ENCODE measurements around the gene SNTA1. TPM values are rescaled to one million over a fixed set of nuclear protein-coding genes. Genes with fewer than 3 reads are reported as not detected.
"Not testable (repeated sequence)": the region's sequence is repeated elsewhere in the genome, so short reads cannot be mapped to it uniquely, and the experiment has no call there.

SNTA1 gene
- total and polyA plus RNA-seq, 5 donors from 2014 or later = 3.8 to 8.0 (median 5.6) TPM

GRCh38 chr20:33474097-33474873 lies 30.7 kb upstream of the SNTA1 start:
- no peaks in the 10 kb centered on the region for H3K27me3 Mint-ChIP-seq
- H3K27me3 ChIP-seq (ENCODE audit: control insufficient read depth, insufficient read depth, low read length) = no peaks in the 10 kb centered on the region
- H3K9me3 Mint-ChIP-seq = peaks cover 0 to 1% (median 0%) of the 10 kb centered on the region in 7 donors
- H3K27ac ChIP-seq (ENCODE audit: insufficient read depth, low read length, poor library complexity, severe bottlenecking) = no peak overlapping the region
- H3K36me3 ChIP-seq (ENCODE audit: control insufficient read depth, insufficient read depth, low read length) = no peaks in the 10 kb centered on the region
- no peak overlapping the region for H3K4me3 Mint-ChIP-seq
- ATAC-seq (ENCODE audit: low read depth in 2 of 2) (no peak), DNase-seq (no peak)
- peaks cover 0 to 2% (median 0%) of the 10 kb centered on the region in 4 donors for H3K4me1 Mint-ChIP-seq
- H3K4me3 ChIP-seq (ENCODE audit: low read depth, low read length) = no peak overlapping the region
- no peaks in the 10 kb centered on the region for H3K36me3 Mint-ChIP-seq
- H3K27ac Mint-ChIP-seq = no peak overlapping the region
- H3K9me3 ChIP-seq (ENCODE audit: control insufficient read depth in 2 of 2, low read length in 2 of 2) = no peaks in the 10 kb centered on the region
- no peaks in the 10 kb centered on the region for H3K4me1 ChIP-seq (ENCODE audit: control insufficient read depth, insufficient read depth, low read length, poor library complexity, severe bottlenecking)

- DNase-seq = no peak
- Histone ChIP-seq H3K27ac (ENCODE audit: insufficient read depth, low read length, poor library complexity, severe bottlenecking) (no peak overlapping the region), H3K9me3 (ENCODE audit: control insufficient read depth in 2 of 2, low read length in 2 of 2) (no peaks in the 10 kb centered on the region), H3K36me3 (ENCODE audit: control insufficient read depth, insufficient read depth, low read length) (no peaks in the 10 kb centered on the region), H3K4me1 (ENCODE audit: control insufficient read depth, insufficient read depth, low read length, poor library complexity, severe bottlenecking) (no peaks in the 10 kb centered on the region), H3K27me3 (ENCODE audit: control insufficient read depth, insufficient read depth, low read length) (no peaks in the 10 kb centered on the region), H3K4me3 (ENCODE audit: low read depth, low read length) (no peak overlapping the region)
- Mint-ChIP-seq H3K4me1 (no peaks in the 10 kb centered on the region), H3K27ac (peak overlapping the region in 1 of 3 donors; percentile 33), H3K36me3 (no peaks in the 10 kb centered on the region), H3K4me3 (no peak overlapping the region), H3K27me3 (no peaks in the 10 kb centered on the region), H3K9me3 (peaks cover 0 to 1% (median 0%) of the 10 kb centered on the region in 7 donors)
- no peak for ATAC-seq (ENCODE audit: low read depth in 2 of 2)
Observed at GRCh38 chr20:33472868-33473435, 29.4 kb upstream of the SNTA1 start.

- Mint-ChIP-seq H3K36me3 (no peaks in the 10 kb centered on the region), H3K27me3 (no peaks in the 10 kb centered on the region), H3K27ac (no peak overlapping the region), H3K4me3 (no peak overlapping the region), H3K4me1 (no peaks in the 10 kb centered on the region), H3K9me3 (no peaks in the 10 kb centered on the region)
- H3K4me1 ChIP-seq (ENCODE audit: control insufficient read depth, insufficient read depth, low read length, poor library complexity, severe bottlenecking) = no peaks in the 10 kb centered on the region
- no peaks in the 10 kb centered on the region for H3K27me3 ChIP-seq (ENCODE audit: control insufficient read depth, insufficient read depth, low read length)
- ATAC-seq (ENCODE audit: low read depth in 2 of 2) (no peak), DNase-seq (no peak)
- no peak overlapping the region for H3K27ac ChIP-seq (ENCODE audit: insufficient read depth, low read length, poor library complexity, severe bottlenecking)
- no peak overlapping the region for H3K4me3 ChIP-seq (ENCODE audit: low read depth, low read length)
- H3K9me3 ChIP-seq (ENCODE audit: control insufficient read depth in 2 of 2, low read length in 2 of 2) = no peaks in the 10 kb centered on the region
- no peaks in the 10 kb centered on the region for H3K36me3 ChIP-seq (ENCODE audit: control insufficient read depth, insufficient read depth, low read length)
Observed at GRCh38 chr20:33470866-33471265, 27.3 kb upstream of the SNTA1 start.

GRCh38 chr20:33470457-33470856 lies 26.9 kb upstream of the SNTA1 start:
- no peaks in the 10 kb centered on the region for H3K9me3 Mint-ChIP-seq

GRCh38 chr20:33466303-33466646 lies 22.7 kb upstream of the SNTA1 start:
- Histone ChIP-seq H3K27ac (ENCODE audit: insufficient read depth, low read length, poor library complexity, severe bottlenecking) (no peak overlapping the region), H3K4me1 (ENCODE audit: control insufficient read depth, insufficient read depth, low read length, poor library complexity, severe bottlenecking) (no peaks in the 10 kb centered on the region), H3K27me3 (ENCODE audit: control insufficient read depth, insufficient read depth, low read length) (no peaks in the 10 kb centered on the region), H3K4me3 (ENCODE audit: low read depth, low read length) (no peak overlapping the region), H3K9me3 (ENCODE audit: control insufficient read depth in 2 of 2, low read length in 2 of 2) (no peaks in the 10 kb centered on the region), H3K36me3 (ENCODE audit: control insufficient read depth, insufficient read depth, low read length) (no peaks in the 10 kb centered on the region)
- Mint-ChIP-seq H3K27me3 (no peaks in the 10 kb centered on the region), H3K27ac (no peak overlapping the region), H3K4me3 (no peak overlapping the region), H3K36me3 (no peaks in the 10 kb centered on the region), H3K4me1 (no peaks in the 10 kb centered on the region), H3K9me3 (no peaks in the 10 kb centered on the region)
- ATAC-seq (ENCODE audit: low read depth in 2 of 2) (no peak), DNase-seq (no peak)

More at GRCh38 chr20:33470457-33470856, 26.9 kb upstream of the SNTA1 start:
- Mint-ChIP-seq H3K4me1 (no peaks in the 10 kb centered on the region), H3K27ac (no peak overlapping the region), H3K4me3 (no peak overlapping the region), H3K27me3 (no peaks in the 10 kb centered on the region), H3K36me3 (no peaks in the 10 kb centered on the region)
- Histone ChIP-seq H3K9me3 (ENCODE audit: control insufficient read depth in 2 of 2, low read length in 2 of 2) (no peaks in the 10 kb centered on the region), H3K4me3 (ENCODE audit: low read depth, low read length) (no peak overlapping the region), H3K4me1 (ENCODE audit: control insufficient read depth, insufficient read depth, low read length, poor library complexity, severe bottlenecking) (no peaks in the 10 kb centered on the region), H3K27ac (ENCODE audit: insufficient read depth, low read length, poor library complexity, severe bottlenecking) (no peak overlapping the region), H3K27me3 (ENCODE audit: control insufficient read depth, insufficient read depth, low read length) (no peaks in the 10 kb centered on the region), H3K36me3 (ENCODE audit: control insufficient read depth, insufficient read depth, low read length) (no peaks in the 10 kb centered on the region)
- no peak for ATAC-seq (ENCODE audit: low read depth in 2 of 2)
- DNase-seq = no peak

- no peaks in the 10 kb centered on the region for H3K4me1 Mint-ChIP-seq
Observed at GRCh38 chr20:33465481-33466302, 22.1 kb upstream of the SNTA1 start.

GRCh38 chr20:33464759-33465158 lies 21.2 kb upstream of the SNTA1 start:
- not testable (repeated sequence) for H3K36me3 ChIP-seq (ENCODE audit: control insufficient read depth, insufficient read depth, low read length); H3K4me3 Mint-ChIP-seq; ATAC-seq (ENCODE audit: low read depth in 2 of 2); H3K4me1 Mint-ChIP-seq; H3K27me3 ChIP-seq (ENCODE audit: control insufficient read depth, insufficient read depth, low read length); DNase-seq; H3K27me3 Mint-ChIP-seq; H3K4me3 ChIP-seq (ENCODE audit: low read depth, low read length); H3K9me3 Mint-ChIP-seq; H3K9me3 ChIP-seq (ENCODE audit: control insufficient read depth in 2 of 2, low read length in 2 of 2); H3K27ac ChIP-seq (ENCODE audit: insufficient read depth, low read length, poor library complexity, severe bottlenecking); H3K36me3 Mint-ChIP-seq; H3K4me1 ChIP-seq (ENCODE audit: control insufficient read depth, insufficient read depth, low read length, poor library complexity, severe bottlenecking)
- peak overlapping the region in 1 of 3 donors; percentile 60 for H3K27ac Mint-ChIP-seq

More at GRCh38 chr20:33465481-33466302, 22.1 kb upstream of the SNTA1 start:
- Histone ChIP-seq H3K27me3 (ENCODE audit: control insufficient read depth, insufficient read depth, low read length) (no peaks in the 10 kb centered on the region), H3K36me3 (ENCODE audit: control insufficient read depth, insufficient read depth, low read length) (no peaks in the 10 kb centered on the region), H3K4me1 (ENCODE audit: control insufficient read depth, insufficient read depth, low read length, poor library complexity, severe bottlenecking) (no peaks in the 10 kb centered on the region), H3K27ac (ENCODE audit: insufficient read depth, low read length, poor library complexity, severe bottlenecking) (no peak overlapping the region), H3K9me3 (ENCODE audit: control insufficient read depth in 2 of 2, low read length in 2 of 2) (no peaks in the 10 kb centered on the region), H3K4me3 (ENCODE audit: low read depth, low read length) (no peak overlapping the region)
- Mint-ChIP-seq H3K27ac (peak overlapping the region in 1 of 3 donors; percentile 60), H3K9me3 (no peaks in the 10 kb centered on the region), H3K36me3 (no peaks in the 10 kb centered on the region), H3K4me3 (no peak overlapping the region), H3K27me3 (no peaks in the 10 kb centered on the region)
- ATAC-seq (ENCODE audit: low read depth in 2 of 2) (no peak), DNase-seq (no peak)

All from CD4-positive, CD25-positive, alpha-beta regulatory T cell (primary cell).